ENCODE results near the gene NME8. TPM values are rescaled to one million over a fixed set of nuclear protein-coding genes. Genes with fewer than 3 reads are reported as not detected.
"Not testable (repeated sequence)": the region's sequence is repeated elsewhere in the genome, so short reads cannot be mapped to it uniquely, and the experiment has no call there.

The NME8 gene, protein sequence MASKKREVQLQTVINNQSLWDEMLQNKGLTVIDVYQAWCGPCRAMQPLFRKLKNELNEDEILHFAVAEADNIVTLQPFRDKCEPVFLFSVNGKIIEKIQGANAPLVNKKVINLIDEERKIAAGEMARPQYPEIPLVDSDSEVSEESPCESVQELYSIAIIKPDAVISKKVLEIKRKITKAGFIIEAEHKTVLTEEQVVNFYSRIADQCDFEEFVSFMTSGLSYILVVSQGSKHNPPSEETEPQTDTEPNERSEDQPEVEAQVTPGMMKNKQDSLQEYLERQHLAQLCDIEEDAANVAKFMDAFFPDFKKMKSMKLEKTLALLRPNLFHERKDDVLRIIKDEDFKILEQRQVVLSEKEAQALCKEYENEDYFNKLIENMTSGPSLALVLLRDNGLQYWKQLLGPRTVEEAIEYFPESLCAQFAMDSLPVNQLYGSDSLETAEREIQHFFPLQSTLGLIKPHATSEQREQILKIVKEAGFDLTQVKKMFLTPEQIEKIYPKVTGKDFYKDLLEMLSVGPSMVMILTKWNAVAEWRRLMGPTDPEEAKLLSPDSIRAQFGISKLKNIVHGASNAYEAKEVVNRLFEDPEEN
- not detected for total RNA-seq

DNA sequence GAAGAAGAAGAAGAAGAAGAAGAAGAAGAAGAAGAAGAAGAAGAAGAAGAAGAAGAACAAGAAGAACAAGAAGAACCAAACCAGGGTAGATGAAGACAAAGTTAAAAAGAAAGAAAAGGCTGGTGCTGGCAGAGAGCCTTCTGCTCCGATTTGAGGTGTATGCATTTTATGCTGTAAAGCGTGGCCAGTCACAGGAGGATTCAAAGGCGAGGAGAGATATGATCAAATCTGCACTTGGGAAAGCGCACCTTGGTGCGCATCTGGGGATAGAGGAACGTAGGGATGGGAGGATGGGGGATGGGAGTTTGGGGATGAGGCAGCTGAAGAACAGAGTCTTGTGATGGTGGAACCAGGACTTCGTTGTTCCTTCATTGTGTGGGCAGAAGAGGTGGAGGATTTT, at the start of gene NME8:
NME8 (plus strand) TSS at position 301 of the 400 bp plus-strand sequence. CDS start 1,670 bp downstream, outside the sequence.
- no peak within 1 kb of the TSS for H3K27ac ChIP-seq
- no peaks in the 10 kb centered on the region for H3K36me3 ChIP-seq
- TF ChIP-seq, protein P1, sequence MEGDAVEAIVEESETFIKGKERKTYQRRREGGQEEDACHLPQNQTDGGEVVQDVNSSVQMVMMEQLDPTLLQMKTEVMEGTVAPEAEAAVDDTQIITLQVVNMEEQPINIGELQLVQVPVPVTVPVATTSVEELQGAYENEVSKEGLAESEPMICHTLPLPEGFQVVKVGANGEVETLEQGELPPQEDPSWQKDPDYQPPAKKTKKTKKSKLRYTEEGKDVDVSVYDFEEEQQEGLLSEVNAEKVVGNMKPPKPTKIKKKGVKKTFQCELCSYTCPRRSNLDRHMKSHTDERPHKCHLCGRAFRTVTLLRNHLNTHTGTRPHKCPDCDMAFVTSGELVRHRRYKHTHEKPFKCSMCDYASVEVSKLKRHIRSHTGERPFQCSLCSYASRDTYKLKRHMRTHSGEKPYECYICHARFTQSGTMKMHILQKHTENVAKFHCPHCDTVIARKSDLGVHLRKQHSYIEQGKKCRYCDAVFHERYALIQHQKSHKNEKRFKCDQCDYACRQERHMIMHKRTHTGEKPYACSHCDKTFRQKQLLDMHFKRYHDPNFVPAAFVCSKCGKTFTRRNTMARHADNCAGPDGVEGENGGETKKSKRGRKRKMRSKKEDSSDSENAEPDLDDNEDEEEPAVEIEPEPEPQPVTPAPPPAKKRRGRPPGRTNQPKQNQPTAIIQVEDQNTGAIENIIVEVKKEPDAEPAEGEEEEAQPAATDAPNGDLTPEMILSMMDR (IDR thresholded peaks at IDR 0.05): no peak
- no peak for TF ChIP-seq POLR2A (IDR thresholded peaks at IDR 0.05)
- no peak for DNase-seq
- intact Hi-C loops (cut with DNase I; ENCODE audit: low total_unique reads): no loop called here
- H3K4me3 ChIP-seq: no peak within 1 kb of the TSS
- H3K9me3 ChIP-seq: no peaks in the 10 kb centered on the region
- H3K27me3 ChIP-seq: no peaks in the 10 kb centered on the region
- no peaks in the 10 kb centered on the region for H3K4me1 ChIP-seq

DNA sequence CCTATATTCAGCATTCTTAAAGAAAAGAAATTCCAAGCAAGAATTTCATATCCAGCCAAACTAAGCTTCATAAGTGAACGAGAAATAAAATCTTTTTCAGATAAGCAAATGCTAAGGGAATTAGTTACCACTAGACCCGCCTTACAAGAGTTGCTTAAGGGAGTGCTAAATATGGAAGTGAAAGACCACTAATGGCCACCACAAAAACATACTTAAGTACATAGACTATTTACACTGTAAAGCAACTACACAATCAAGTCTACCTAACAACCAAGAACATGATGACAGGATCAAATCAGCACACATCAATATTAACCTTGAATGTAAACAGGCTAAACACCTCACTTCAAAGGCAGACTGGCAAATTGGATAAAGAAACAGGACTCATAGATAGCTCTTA, 42.2 kb upstream of the NME8 start:
- Histone ChIP-seq H3K4me1 (no peaks in the 10 kb centered on the region), H3K27ac (no peak overlapping the region), H3K36me3 (no peaks in the 10 kb centered on the region), H3K27me3 (no peaks in the 10 kb centered on the region), H3K4me3 (no peak overlapping the region), H3K9me3 (no peaks in the 10 kb centered on the region)
- no peak for DNase-seq
- no peak for TF ChIP-seq POLR2A (IDR thresholded peaks at IDR 0.05)
- TF ChIP-seq, protein P1 (IDR thresholded peaks at IDR 0.05): no peak
- intact Hi-C loops (cut with DNase I; ENCODE audit: low total_unique reads): no loop called here

DNA sequence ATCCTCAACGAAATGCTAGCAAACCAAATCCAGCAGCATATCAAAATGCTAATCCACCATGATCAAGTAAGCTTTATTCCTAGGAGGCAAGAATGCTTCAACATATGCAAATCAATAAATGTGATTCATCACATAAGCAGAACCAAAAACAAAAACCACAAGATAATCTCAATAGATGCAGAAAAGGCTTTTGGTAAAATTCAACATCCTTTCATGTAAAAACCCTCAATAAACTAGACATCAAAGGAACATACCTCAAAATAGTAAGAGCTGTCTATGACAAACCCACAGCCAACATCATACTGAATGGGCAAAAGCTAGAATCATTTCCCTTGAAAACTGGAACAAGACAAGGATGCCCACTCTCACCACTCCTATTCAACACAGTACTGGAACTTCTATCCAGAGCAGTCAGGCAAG, 36.2 kb upstream of the NME8 start:
- DNase-seq; intact Hi-C loops (cut with DNase I; ENCODE audit: low total_unique reads); H3K4me1 ChIP-seq: not testable (repeated sequence)

DNA sequence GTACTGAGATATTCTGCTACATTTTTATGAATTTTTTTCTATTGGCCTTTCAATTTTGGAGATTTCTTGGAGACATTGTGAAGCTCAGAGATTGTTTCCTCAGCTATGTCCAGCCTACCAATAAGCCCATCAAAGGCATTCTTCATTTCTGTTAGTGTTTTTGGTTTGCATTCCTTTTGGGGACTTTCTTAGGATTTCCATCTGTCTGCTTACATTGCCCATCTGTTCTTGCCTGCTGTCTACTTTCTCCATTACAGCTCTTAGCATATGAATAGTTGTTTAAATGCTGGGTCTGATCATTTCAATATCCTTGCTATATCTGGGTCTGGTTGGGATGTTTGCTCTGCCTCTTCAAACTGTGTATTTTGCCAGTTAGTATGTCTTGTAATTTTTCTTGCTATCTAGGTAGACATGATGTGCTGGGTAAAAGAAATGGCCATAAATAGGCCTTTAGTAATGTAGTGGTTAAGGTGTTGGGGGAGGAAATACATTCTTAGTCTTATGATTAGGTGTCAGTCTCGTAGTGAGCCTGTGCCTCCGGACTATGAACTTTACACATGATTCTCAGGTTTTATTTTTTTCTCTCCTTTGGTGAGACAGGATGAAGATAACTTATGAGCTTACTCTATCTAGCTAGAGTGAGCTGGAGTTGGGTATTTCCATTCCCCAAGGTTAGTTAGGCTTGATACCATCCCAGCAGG, 32.6 kb upstream of the NME8 start:
- H3K27me3 ChIP-seq: no peaks in the 10 kb centered on the region
- TF ChIP-seq, protein P1 (IDR thresholded peaks at IDR 0.05): no peak
- no peak for TF ChIP-seq POLR2A (IDR thresholded peaks at IDR 0.05)
- intact Hi-C loops (cut with DNase I; ENCODE audit: low total_unique reads): no loop called here
- no peak for DNase-seq
- H3K27ac ChIP-seq: no peak overlapping the region
- H3K4me3 ChIP-seq: no peak overlapping the region
- no peaks in the 10 kb centered on the region for H3K36me3 ChIP-seq
- no peaks in the 10 kb centered on the region for H3K9me3 ChIP-seq
- H3K4me1 ChIP-seq: no peaks in the 10 kb centered on the region

More for the DNA sequence above, 36.2 kb upstream of the NME8 start:
- H3K27me3 ChIP-seq, H3K9me3 ChIP-seq, H3K4me3 ChIP-seq, H3K27ac ChIP-seq, H3K36me3 ChIP-seq: not testable (repeated sequence)

DNA sequence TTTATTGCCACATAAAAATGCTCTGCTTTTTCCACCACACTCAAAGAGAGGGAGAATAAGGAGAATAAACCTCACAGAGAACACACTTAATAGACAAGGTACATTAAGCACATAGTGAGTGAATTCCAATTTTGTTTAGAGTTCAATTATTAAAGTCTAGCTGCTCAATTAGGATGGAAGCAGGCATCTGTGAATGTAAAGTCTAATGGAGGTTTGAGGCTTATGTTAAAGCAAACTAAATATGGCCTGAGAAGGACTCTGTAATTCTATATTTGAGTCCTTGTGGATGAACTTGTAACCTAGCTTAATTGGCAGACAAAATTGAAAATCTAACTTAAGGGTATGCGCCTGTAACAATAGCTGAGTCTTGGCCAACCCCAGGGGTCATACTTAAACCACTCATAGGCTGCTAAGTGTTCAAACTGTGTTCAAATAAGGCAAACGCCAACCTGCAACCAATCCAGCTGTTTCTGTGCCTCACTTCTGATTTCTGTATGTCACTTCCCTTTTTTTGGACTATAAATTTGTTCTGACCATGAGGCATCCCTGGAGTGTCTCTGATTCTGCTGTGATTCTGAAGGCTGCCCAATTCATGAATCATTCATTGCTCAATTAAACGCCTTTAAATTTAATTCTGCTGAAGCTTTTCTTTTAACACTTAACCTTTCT, 31.3 kb upstream of the NME8 start:
- intact Hi-C loops (cut with DNase I; ENCODE audit: low total_unique reads): no loop called here
- Histone ChIP-seq H3K4me1 (no peaks in the 10 kb centered on the region), H3K27ac (no peak overlapping the region), H3K4me3 (no peak overlapping the region), H3K9me3 (no peaks in the 10 kb centered on the region), H3K27me3 (no peaks in the 10 kb centered on the region), H3K36me3 (no peaks in the 10 kb centered on the region)
- TF ChIP-seq, protein P1 (IDR thresholded peaks at IDR 0.05): no peak
- TF ChIP-seq POLR2A (IDR thresholded peaks at IDR 0.05): no peak
- DNase-seq: no peak

All from uterus (tissue), 4 donors.